GM21737 (cell line): Measurements from ENCODE around the gene NT5C2.
"Not testable (repeated sequence)": the region's sequence is repeated elsewhere in the genome, so short reads cannot be mapped to it uniquely, and the experiment has no call there.

ENCODE experiments used
- ATAC-seq: cut with Tn5 transposase; IDR thresholded peaks from one replicate; pipeline ENCODE4 v1.9.1; 2021; ENCODE audit warnings: mild to moderate bottlenecking, moderate library complexity; ENCODE audit not compliant: unreplicated experiment

The NT5C2 gene

GRCh38 chr10:103203466-103203865, 10.4 kb upstream of the NT5C2 start:
- ATAC-seq = no peak

GRCh38 chr10:103202319-103202718, 9.2 kb upstream of the NT5C2 start:
- ATAC-seq = no peak

- no peak for ATAC-seq
Measured at GRCh38 chr10:103199488-103199887, 6.4 kb upstream of the NT5C2 start.

GRCh38 chr10:103198648-103199047, 5.6 kb upstream of the NT5C2 start:
- no peak for ATAC-seq

DNA sequence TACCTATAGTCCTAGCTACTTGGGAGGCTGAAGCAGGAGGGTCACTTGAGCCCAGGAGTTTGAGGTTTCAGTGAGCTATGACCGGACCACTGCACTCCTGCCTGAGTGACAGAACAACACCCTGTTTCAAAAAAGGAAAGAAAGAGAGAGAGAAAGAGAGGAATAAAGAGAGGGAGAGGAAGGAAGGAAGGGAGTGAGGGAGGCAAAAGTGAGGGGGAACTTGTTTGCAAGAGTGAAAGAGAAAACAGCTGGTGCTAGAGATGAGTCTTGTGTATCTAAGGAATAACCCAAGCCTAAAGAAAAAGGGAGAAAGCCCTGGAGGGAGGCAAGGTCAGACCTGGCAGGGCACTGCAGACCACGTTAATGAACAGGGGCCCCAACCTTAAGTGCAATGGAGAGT, 4.8 kb upstream of the NT5C2 start:
- no peak for ATAC-seq

DNA sequence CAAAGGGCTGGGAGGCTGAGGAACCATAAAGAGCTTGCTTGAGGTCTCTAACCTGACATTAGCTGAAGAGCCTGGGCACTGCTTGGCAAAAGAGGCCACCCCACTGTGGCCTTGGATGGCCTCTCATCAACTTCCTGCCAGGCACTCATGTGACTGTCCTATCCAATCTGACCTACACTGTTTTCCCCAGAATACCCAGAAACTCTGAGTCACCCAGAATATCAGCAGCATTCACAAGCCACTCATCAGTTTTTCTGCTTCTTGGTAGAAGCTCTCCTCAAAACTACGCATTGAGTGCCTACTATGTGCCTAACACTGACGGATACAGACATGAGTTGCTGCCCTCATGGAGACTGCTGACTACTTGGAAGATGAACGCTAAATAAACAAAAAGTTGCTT, 4.1 kb upstream of the NT5C2 start:
- ATAC-seq = no peak

GRCh38 chr10:103196516-103196915, 3.4 kb upstream of the NT5C2 start:
- ATAC-seq = no peak

DNA sequence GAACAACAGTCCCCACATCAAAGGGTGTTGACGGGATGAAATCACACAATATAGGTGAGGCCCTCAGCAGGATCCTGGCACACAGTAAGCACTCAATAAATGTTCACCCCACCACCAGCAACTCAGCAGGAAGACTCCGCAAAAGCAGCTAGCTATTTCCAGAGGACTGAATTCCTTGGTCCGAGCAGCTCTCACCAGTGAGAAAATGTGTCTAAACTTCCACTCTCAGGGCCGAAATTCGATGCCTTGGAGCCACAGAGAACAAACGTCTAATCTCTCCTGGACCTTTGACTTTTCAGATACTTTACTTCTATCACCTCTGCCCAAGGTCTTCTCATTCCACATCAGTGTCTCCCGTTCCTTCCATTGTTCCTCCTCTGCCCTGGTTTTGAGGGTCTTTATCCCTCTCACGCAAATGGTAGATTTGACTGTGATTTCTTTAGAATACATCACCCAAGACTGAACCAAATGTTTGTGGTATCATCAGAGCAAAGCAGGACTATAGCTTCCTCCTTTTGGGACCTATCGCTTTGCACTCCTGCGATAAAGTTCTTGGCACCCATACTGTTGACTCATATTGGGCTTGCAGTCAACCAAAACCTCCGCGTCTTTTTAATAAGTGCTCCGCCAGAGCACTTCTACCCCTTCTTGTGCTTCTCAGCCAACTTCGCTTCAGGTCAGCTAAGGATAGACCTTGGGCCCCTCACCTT, 903 bp upstream of the NT5C2 start:
- no peak for ATAC-seq

DNA sequence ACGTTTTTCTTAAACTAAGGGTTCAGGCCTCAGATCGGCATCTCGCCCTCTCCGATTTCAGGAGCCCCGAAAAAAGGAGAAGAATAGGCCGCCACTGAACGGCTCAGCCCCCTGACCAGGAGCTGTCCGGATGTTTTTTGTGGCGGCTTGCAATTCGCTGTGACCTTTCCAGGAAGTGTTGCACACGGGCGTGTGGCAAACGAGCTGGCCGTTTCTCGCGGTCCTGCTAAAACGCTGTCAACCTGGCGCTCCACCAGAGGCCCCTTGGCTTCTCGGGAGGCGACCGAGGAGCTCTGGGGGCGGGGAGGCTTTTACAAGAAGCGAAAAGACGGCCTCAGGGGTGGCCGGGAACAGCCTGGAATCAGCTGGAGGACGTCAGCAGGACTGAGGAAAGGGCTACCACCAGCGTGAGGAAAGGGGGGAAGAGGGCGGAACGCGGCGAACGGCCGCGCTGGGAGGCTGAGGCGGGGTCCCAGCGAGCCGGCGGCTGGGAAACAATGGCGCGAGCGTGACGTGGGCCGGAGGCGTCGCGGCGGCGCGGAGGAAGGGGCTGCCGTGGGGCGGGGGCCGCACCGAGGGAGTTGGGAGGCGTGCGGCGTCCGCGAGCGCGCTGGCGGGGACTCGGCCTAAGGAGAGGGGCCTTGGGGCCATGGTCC, 493 bp downstream of the NT5C2 start:
- peak; percentile 53 for ATAC-seq

GRCh38 chr10:103192089-103192450, 1.0 kb downstream of the NT5C2 start:
- no peak for ATAC-seq

GRCh38 chr10:103191198-103191597, 1.9 kb downstream of the NT5C2 start:
- ATAC-seq = not testable (repeated sequence)

- no peak for ATAC-seq
Measured at GRCh38 chr10:103188853-103189252, 4.2 kb downstream of the NT5C2 start.

- no peak for ATAC-seq
Measured at GRCh38 chr10:103186128-103186527, 6.9 kb downstream of the NT5C2 start.

- no peak for ATAC-seq
Measured at GRCh38 chr10:103184615-103185014, 8.5 kb downstream of the NT5C2 start.

- not testable (repeated sequence) for ATAC-seq
Measured at GRCh38 chr10:103183991-103184451, 9.1 kb downstream of the NT5C2 start.

- peak; percentile 67 for ATAC-seq
Measured at GRCh38 chr10:103181244-103181643, 11.8 kb downstream of the NT5C2 start.

DNA sequence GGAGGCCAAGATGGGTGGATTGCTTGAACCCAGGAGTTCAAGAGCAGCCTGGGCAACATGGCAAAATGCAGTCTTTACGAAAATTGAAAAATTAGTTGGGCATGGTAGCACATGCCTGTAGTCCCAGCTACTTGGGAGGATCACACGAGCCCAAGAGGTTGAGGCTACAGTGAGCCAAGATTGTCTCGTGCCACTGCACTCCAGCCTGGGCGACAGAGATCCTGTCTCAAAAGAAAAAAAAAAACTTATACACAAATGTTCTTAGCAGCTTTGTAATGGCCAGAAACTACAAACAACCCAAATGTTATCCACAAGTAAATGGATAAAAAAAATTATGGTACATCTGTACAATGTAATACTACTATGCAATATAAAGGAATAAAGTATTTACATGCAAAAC, 12.6 kb downstream of the NT5C2 start:
- no peak for ATAC-seq

GRCh38 chr10:103177123-103177522, 15.9 kb downstream of the NT5C2 start:
- no peak for ATAC-seq

- ATAC-seq = no peak
Measured at GRCh38 chr10:103175580-103176285, 17.3 kb downstream of the NT5C2 start.

DNA sequence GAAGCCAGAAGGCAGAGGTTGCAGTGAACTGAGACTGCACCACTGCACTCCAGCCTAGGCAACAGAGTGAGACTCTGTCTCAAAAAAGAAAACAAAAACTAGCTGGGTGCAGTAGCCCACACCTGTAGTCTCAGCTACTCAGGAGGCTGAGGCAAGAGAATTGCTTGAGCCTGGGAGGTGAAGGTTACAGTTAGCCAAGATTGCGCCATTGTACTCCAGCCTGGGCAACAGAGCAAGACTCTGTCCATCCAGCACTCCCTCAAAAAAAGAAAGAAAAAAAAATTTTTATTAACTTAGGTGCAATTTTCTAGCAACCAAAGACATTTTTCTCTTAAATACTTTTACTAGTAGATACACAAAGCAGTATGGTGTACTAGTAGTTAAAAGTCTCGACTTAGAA, 18.7 kb downstream of the NT5C2 start:
- ATAC-seq = not testable (repeated sequence)

DNA sequence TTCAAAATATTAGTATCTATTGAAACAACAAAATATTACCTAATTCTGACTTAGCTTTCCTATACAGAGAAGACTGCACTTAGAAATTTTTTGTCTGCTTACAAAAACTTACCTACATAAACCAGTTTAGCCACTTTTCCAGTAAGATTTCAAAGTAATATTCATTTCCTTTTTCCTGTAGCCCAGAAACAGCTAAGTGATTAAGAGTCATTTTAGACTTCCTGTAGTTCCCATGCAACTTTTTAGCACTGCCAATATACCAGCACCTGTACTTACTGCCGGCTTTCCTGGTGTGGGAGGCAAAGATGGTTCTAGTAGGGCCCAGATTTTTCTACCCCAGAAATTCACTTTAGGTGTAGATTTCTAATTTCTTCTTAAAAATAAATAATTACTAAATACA, 21.8 kb downstream of the NT5C2 start:
- ATAC-seq = no peak

GRCh38 chr10:103168438-103168837, 24.6 kb downstream of the NT5C2 start:
- ATAC-seq = no peak
